A673 (cell line): ENCODE measurements around the gene MAP4K4. TPM values are rescaled to one million over a fixed set of nuclear protein-coding genes. Genes with fewer than 3 reads are reported as not detected.

ENCODE experiments used
- BruUV-seq: library from RNA; stranded (reverse); fragments of 400-500 nt; replicated peaks from 2 replicates; lab custom pipeline; 2021; lab: Mats Ljungman, UMichigan
- CTCF ChIA-PET: fragments of 300-600 bp; sonication (Branson Sonifier 250); formaldehyde crosslinking; loops from one replicate; lab custom pipeline; 2022; ENCODE audit warnings: antibody characterized with exemption; lab: Charles Lee
- POLR2A ChIA-PET: fragments of 300-600 bp; sonication (Branson Sonifier 250); formaldehyde crosslinking; loops from one replicate; lab custom pipeline; 2022; ENCODE audit warnings: antibody characterized with exemption; ENCODE audit not compliant: low non-redundant PET; lab: Charles Lee
- DNase-seq: peaks from one replicate; pipeline ENCODE4 v3.0.0-alpha.2; 2015; ENCODE audit warnings: low spot score
- H3K27ac ChIP-seq: fragments of 200-600 bp; sonication (generic); 2 replicates; pipeline ENCODE4 v1.5.1; 2016; ENCODE audit warnings: mixed run types, low read depth, mild to moderate bottlenecking, mixed read lengths, antibody characterized with exemption, low read length; ENCODE audit not compliant: poor library complexity, severe bottlenecking
- H3K27me3 ChIP-seq: fragments of 200-600 bp; sonication (generic); replicated peaks from 2 replicates; pipeline ENCODE4 v1.6.1; 2017; ENCODE audit warnings: mixed run types, low read depth, mild to moderate bottlenecking, mixed read lengths, antibody characterized with exemption, low read length; ENCODE audit not compliant: insufficient read depth, poor library complexity
- H3K36me3 ChIP-seq: fragments of 200-600 bp; sonication (generic); 2 replicates; pipeline ENCODE4 v1.6.1; 2016; ENCODE audit warnings: mixed run types, mild to moderate bottlenecking, mixed read lengths, antibody characterized with exemption, low read length; ENCODE audit not compliant: insufficient read depth, poor library complexity, severe bottlenecking
- H3K4me1 ChIP-seq: fragments of 200-600 bp; sonication (generic); 2 replicates; pipeline ENCODE4 v1.6.1; 2017; ENCODE audit warnings: mixed run types, mild to moderate bottlenecking, mixed read lengths, antibody characterized with exemption, low read length; ENCODE audit not compliant: insufficient read depth, poor library complexity, severe bottlenecking
- H3K4me3 ChIP-seq: fragments of 200-600 bp; sonication (generic); 2 replicates; pipeline ENCODE4 v1.5.1; 2016; ENCODE audit warnings: low read depth, mixed run types, mild to moderate bottlenecking, mixed read lengths, low read length; ENCODE audit not compliant: poor library complexity, severe bottlenecking
- H3K9me3 ChIP-seq: fragments of 200-600 bp; sonication (generic); 2 replicates; pipeline ENCODE4 v1.6.1; 2016; ENCODE audit warnings: mixed run types, low read depth, mild to moderate bottlenecking, mixed read lengths, antibody characterized with exemption, low read length; ENCODE audit not compliant: poor library complexity, severe bottlenecking
- CTCF ChIP-seq: fragments of 300-800, 200-600 bp; sonication (generic); conservative IDR thresholded peaks from 2 replicates; pipeline ENCODE4 v1.5.1; 2017; ENCODE audit warnings: low read depth, mild to moderate bottlenecking, antibody characterized with exemption, low read length, moderate library complexity, mixed read lengths
- EZH2 ChIP-seq: fragments of 200-600 bp; sonication (generic); IDR thresholded peaks from 2 replicates; pipeline ENCODE4 v1.6.1; 2017; ENCODE audit warnings: borderline replicate concordance, low read depth, mild to moderate bottlenecking, mixed read lengths, antibody characterized with exemption, low read length; ENCODE audit not compliant: poor library complexity, severe bottlenecking
- intact Hi-C: fragments of 100-400 bp; cut with micrococcal nuclease; formaldehyde crosslinking; loops from one replicate; pipeline ENCODE4 v1.10.0; 2022; ENCODE audit not compliant: unreplicated experiment
- total RNA-seq: library from RNA; stranded (reverse); gene quantifications from 2 replicates; pipeline ENCODE4 v1.2.3, GENCODE V29; 2021

The MAP4K4 gene
- total RNA-seq, 1 experiment from 2014 or later, result 157 TPM

DNA sequence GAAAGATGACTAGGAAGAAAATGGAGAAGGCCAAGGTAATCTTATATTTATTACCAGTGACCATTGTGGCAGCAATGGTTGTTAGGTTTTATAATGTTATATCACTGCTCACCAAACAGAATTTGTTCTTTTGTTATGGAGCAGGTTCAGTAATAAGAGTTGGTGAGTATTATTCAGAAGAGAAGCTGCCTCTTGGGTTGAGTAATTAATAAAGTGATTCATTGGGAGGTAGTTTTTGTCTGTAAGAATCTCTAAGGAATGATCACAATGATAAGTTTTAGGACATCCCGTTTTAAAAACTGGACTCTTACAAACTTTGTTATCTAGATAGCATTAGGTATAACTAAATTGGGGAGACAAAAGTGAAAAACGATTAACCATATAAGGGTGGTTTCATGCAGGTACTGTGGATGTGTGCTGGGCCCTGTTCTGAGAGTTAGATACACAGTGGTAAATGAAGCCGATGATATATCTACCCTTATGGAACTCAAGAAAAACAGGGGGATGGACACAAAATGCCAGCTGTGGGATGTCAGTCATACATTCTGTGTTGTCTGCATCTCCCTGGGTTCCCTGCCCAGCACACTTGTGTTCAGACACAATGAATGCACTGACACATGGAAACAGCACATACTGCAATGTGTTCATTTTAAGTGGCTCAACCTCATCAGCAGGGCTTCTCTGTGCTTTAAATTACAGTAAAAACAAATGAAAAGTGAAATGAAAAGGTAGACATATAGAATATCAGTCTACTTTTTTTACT, 7.5 kb downstream of the MAP4K4 start:
- Histone ChIP-seq H3K27me3 (no peaks in the 10 kb centered on the region), H3K36me3 (peaks cover 10% of the 10 kb centered on the region), H3K9me3 (no peaks in the 10 kb centered on the region), H3K4me1 (peaks cover 33% of the 10 kb centered on the region), H3K4me3 (no peak overlapping the region), H3K27ac (no peak overlapping the region)
- TF ChIP-seq CTCF (no peak), EZH2 (no peak)
- intact Hi-C loops, result no loop called here
- no peak for DNase-seq
- no TSS peak for BruUV-seq
- POLR2A ChIA-PET, result no interaction called here
- CTCF ChIA-PET, result no interaction called here

DNA sequence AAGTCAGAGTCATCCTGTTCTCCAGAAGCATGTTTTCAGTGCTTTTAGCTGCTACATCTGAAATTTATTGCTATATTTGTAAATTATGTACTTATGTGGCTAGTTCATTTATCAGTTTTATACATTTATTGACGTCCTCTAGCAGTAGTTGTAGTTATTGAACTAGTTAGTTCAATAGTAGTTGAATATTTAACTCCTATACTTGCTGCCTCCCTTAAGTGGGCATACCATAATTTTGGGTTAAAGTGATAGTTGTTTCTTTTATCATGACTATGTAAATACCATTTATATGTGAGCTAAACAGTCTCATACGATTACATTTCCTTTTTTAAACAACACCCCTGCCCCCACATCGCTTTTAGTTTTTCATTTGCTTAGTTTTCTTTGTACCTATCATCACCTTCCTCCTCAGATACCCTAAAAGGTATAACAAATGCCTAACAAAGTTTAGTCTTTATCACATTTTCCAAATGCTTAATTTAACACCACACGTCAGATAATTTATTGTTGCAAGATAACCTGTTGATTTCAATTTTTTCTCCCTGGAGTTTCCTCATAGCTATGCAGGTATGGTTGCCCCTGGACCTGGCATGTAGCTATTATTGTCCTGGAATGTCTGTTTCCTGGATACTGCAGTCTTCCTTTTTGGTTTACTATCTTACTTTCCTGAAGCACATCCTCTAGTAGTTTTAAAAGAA, 8.8 kb downstream of the MAP4K4 start:
- ChIA-PET POLR2A (no interaction called here), CTCF (no interaction called here)
- intact Hi-C loops, result no loop called here
- H3K4me3 ChIP-seq, result no peak overlapping the region
- no peaks in the 10 kb centered on the region for H3K27me3 ChIP-seq
- peak overlapping the region; percentile 8 for H3K27ac ChIP-seq
- H3K4me1 ChIP-seq, result peaks cover 36% of the 10 kb centered on the region
- BruUV-seq, result no TSS peak
- TF ChIP-seq EZH2, result no peak
- no peak for TF ChIP-seq CTCF
- H3K9me3 ChIP-seq, result no peaks in the 10 kb centered on the region
- H3K36me3 ChIP-seq, result peaks cover 10% of the 10 kb centered on the region
- DNase-seq, result no peak

GRCh38 chr2:101706819-101707177, 9.3 kb downstream of the MAP4K4 start:
- no peaks in the 10 kb centered on the region for H3K27me3 ChIP-seq
- peaks cover 41% of the 10 kb centered on the region for H3K4me1 ChIP-seq
- H3K36me3 ChIP-seq, result peaks cover 9% of the 10 kb centered on the region
- H3K4me3 ChIP-seq, result no peak overlapping the region
- POLR2A ChIA-PET, result no interaction called here
- no peak for TF ChIP-seq EZH2
- CTCF ChIA-PET, result no interaction called here
- no peak for DNase-seq
- intact Hi-C loops, result no loop called here
- H3K27ac ChIP-seq, result no peak overlapping the region
- H3K9me3 ChIP-seq, result no peaks in the 10 kb centered on the region
- no TSS peak for BruUV-seq
